Astrocyte (in vitro differentiated cells and primary cell): ENCODE data around the gene ASB15. TPM values are rescaled to one million over a fixed set of nuclear protein-coding genes. Genes with fewer than 3 reads are reported as not detected.
A peak's percentile ranks its signal among the peaks of the same experiment; 100 is the strongest.

Experiments
- DNase-seq: peaks from one replicate; pipeline ENCODE4 v3.0.0-alpha.2; 2010; ENCODE audit warnings: low read depth
- FAIRE-seq: peaks from 2 replicates; lab custom pipeline; 2011; peaks lifted over from hg19 to GRCh38; lab: Jason Lieb, UNC
- H2AFZ ChIP-seq: 2 replicates; pipeline ENCODE4 v1.6.0; 2012; ENCODE audit warnings: low read depth, low read length, inconsistent platforms
- H3K27ac ChIP-seq: 2 replicates; pipeline ENCODE4 v1.5.1; 2011; ENCODE audit warnings: low read depth, low read length, inconsistent platforms
- H3K27me3 ChIP-seq: 2 replicates; pipeline ENCODE4 v1.6.0; 2011; ENCODE audit warnings: low read length, inconsistent platforms; ENCODE audit not compliant: insufficient read depth
- H3K36me3 ChIP-seq: 2 replicates; pipeline ENCODE4 v1.5.1; 2011; ENCODE audit warnings: low read length, inconsistent platforms; ENCODE audit not compliant: insufficient read depth
- H3K4me1 ChIP-seq: 2 replicates; pipeline ENCODE4 v1.5.1; 2011; ENCODE audit warnings: low read length, inconsistent platforms; ENCODE audit not compliant: insufficient read depth
- H3K4me2 ChIP-seq: 2 replicates; pipeline ENCODE4 v1.6.0; 2012; ENCODE audit warnings: low read length, inconsistent platforms
- H3K4me3 ChIP-seq: 2 replicates; pipeline ENCODE4 v1.5.1; 2011; ENCODE audit warnings: low read depth, mild to moderate bottlenecking, low read length, inconsistent platforms; ENCODE audit not compliant: insufficient read depth
- H3K79me2 ChIP-seq: 2 replicates; pipeline ENCODE4 v1.6.0; 2012; ENCODE audit warnings: mild to moderate bottlenecking, low read length, inconsistent platforms; ENCODE audit not compliant: insufficient read depth
- H3K9ac ChIP-seq: 2 replicates; pipeline ENCODE4 v1.6.0; 2012; ENCODE audit warnings: mild to moderate bottlenecking, low read length, inconsistent platforms
- H3K9me3 ChIP-seq: 2 replicates; pipeline ENCODE4 v1.5.1; 2012; ENCODE audit warnings: low read depth, mild to moderate bottlenecking, low read length, inconsistent platforms; ENCODE audit not compliant: insufficient read depth
- H4K20me1 ChIP-seq: 2 replicates; pipeline ENCODE4 v1.6.0; 2012; ENCODE audit warnings: low read length, inconsistent platforms; ENCODE audit not compliant: insufficient read depth
- H3K27ac Mint-ChIP-seq: one replicate; pipeline ENCODE4 v1.8.0; 2021; ENCODE audit warnings: mild to moderate bottlenecking, mixed read lengths; ENCODE audit not compliant: unreplicated experiment
- H3K27me3 Mint-ChIP-seq: one replicate; pipeline ENCODE4 v1.8.0; 2021; ENCODE audit warnings: low read depth, mixed read lengths; ENCODE audit not compliant: unreplicated experiment
- H3K36me3 Mint-ChIP-seq: one replicate; pipeline ENCODE4 v1.8.0; 2021; ENCODE audit warnings: low read depth, mixed read lengths; ENCODE audit not compliant: unreplicated experiment
- H3K4me1 Mint-ChIP-seq: one replicate; pipeline ENCODE4 v1.8.0; 2021; ENCODE audit warnings: low read depth, mixed read lengths; ENCODE audit not compliant: unreplicated experiment
- H3K4me3 Mint-ChIP-seq: one replicate; pipeline ENCODE4 v1.8.0; 2021; ENCODE audit warnings: mild to moderate bottlenecking, moderate library complexity, mixed read lengths; ENCODE audit not compliant: unreplicated experiment
- H3K9me3 Mint-ChIP-seq: one replicate; pipeline ENCODE4 v1.8.0; 2021; ENCODE audit warnings: mild to moderate bottlenecking, mixed read lengths; ENCODE audit not compliant: unreplicated experiment
- CTCF ChIP-seq: IDR thresholded peaks from 2 replicates; pipeline ENCODE4 v1.5.1; 2011; ENCODE audit warnings: low read depth, mild to moderate bottlenecking, inconsistent platforms, low read length, moderate library complexity; ENCODE audit not compliant: insufficient read depth
- EZH2 ChIP-seq: IDR thresholded peaks from 2 replicates; pipeline ENCODE4 v1.6.1; 2012; ENCODE audit warnings: mild to moderate bottlenecking, low read length, inconsistent platforms; ENCODE audit not compliant: insufficient read depth
- total RNA-seq: library from RNA; stranded (reverse); gene quantifications from 2 replicates; pipeline ENCODE4 v1.2.1, GENCODE V29; 2021

ASB15 gene
- total RNA-seq, 1 donor from 2014 or later: not detected

- Mint-ChIP-seq H3K4me3 (no peak overlapping the region), H3K4me1 (peaks cover 4% of the 10 kb centered on the region), H3K9me3 (peaks cover 2% of the 10 kb centered on the region), H3K27ac (no peak overlapping the region), H3K27me3 (peaks cover 3% of the 10 kb centered on the region), H3K36me3 (no peaks in the 10 kb centered on the region)
- H3K27ac ChIP-seq: no peak overlapping the region
- no peak overlapping the region for H3K4me2 ChIP-seq
- no peaks in the 10 kb centered on the region for H3K27me3 ChIP-seq
- H4K20me1 ChIP-seq: no peaks in the 10 kb centered on the region
- no peaks in the 10 kb centered on the region for H3K4me1 ChIP-seq
- FAIRE-seq: no peak
- H3K79me2 ChIP-seq: no peaks in the 10 kb centered on the region
- H3K9ac ChIP-seq: no peak overlapping the region
- no peak overlapping the region for H2AFZ ChIP-seq
- H3K4me3 ChIP-seq: no peak overlapping the region
- no peaks in the 10 kb centered on the region for H3K9me3 ChIP-seq
- peak; percentile 66 for DNase-seq
- no peak for TF ChIP-seq EZH2
- no peak for TF ChIP-seq CTCF
- no peaks in the 10 kb centered on the region for H3K36me3 ChIP-seq
Observed at GRCh38 chr7:123615344-123615743, 13.7 kb downstream of the ASB15 start.

- TF ChIP-seq CTCF: no peak
- no peak for TF ChIP-seq EZH2
- FAIRE-seq: no peak
Observed at GRCh38 chr7:123616223-123616622, 14.6 kb downstream of the ASB15 start.

GRCh38 chr7:123621707-123622106 lies 20.1 kb downstream of the ASB15 start:
- FAIRE-seq: no peak
- Histone ChIP-seq H4K20me1 (no peaks in the 10 kb centered on the region), H3K36me3 (no peaks in the 10 kb centered on the region), H3K27me3 (no peaks in the 10 kb centered on the region), H3K9me3 (no peaks in the 10 kb centered on the region), H2AFZ (no peak overlapping the region), H3K79me2 (no peaks in the 10 kb centered on the region), H3K27ac (no peak overlapping the region), H3K4me2 (no peak overlapping the region), H3K9ac (no peak overlapping the region), H3K4me1 (no peaks in the 10 kb centered on the region), H3K4me3 (no peak overlapping the region)
- no peaks in the 10 kb centered on the region for H3K27me3 Mint-ChIP-seq
- no peak overlapping the region for H3K4me3 Mint-ChIP-seq
- DNase-seq: no peak
- TF ChIP-seq EZH2: no peak
- TF ChIP-seq CTCF: no peak
- H3K4me1 Mint-ChIP-seq: no peaks in the 10 kb centered on the region
- H3K9me3 Mint-ChIP-seq: no peaks in the 10 kb centered on the region
- H3K27ac Mint-ChIP-seq: no peak overlapping the region
- no peaks in the 10 kb centered on the region for H3K36me3 Mint-ChIP-seq

More at GRCh38 chr7:123616223-123616622, 14.6 kb downstream of the ASB15 start:
- no peak overlapping the region for H3K27ac ChIP-seq
- no peaks in the 10 kb centered on the region for H3K4me1 ChIP-seq
- no peaks in the 10 kb centered on the region for H3K36me3 ChIP-seq
- H4K20me1 ChIP-seq: no peaks in the 10 kb centered on the region
- H3K4me3 ChIP-seq: no peak overlapping the region
- no peak overlapping the region for H3K9ac ChIP-seq
- H3K27me3 ChIP-seq: no peaks in the 10 kb centered on the region
- H3K4me3 Mint-ChIP-seq: no peak overlapping the region
- no peak overlapping the region for H3K27ac Mint-ChIP-seq
- no peaks in the 10 kb centered on the region for H3K9me3 ChIP-seq
- no peaks in the 10 kb centered on the region for H3K36me3 Mint-ChIP-seq
- H3K4me1 Mint-ChIP-seq: peaks cover 4% of the 10 kb centered on the region
- no peak overlapping the region for H3K4me2 ChIP-seq
- peaks cover 3% of the 10 kb centered on the region for H3K27me3 Mint-ChIP-seq
- H3K9me3 Mint-ChIP-seq: peaks cover 2% of the 10 kb centered on the region
- no peaks in the 10 kb centered on the region for H3K79me2 ChIP-seq
- no peak for DNase-seq
- H2AFZ ChIP-seq: no peak overlapping the region
